HepG2 (cell line): ENCODE measurements around the gene SMIM41. TPM values are rescaled to one million over a fixed set of nuclear protein-coding genes. Genes with fewer than 3 reads are reported as not detected.

Experiments used
- ATAC-seq: fragments of 200-7000 bp; cut with Tn5 transposase; 3 replicates; pipeline ENCODE4 v1.9.1; 2020; ENCODE audit warnings: mild to moderate bottlenecking, moderate library complexity
- BruUV-seq: library from RNA; stranded (reverse); fragments of 400-500 nt; replicated peaks from 2 replicates; lab custom pipeline; 2021; lab: Mats Ljungman, UMichigan
- CTCF ChIA-PET: fragments of 300-600 bp; formaldehyde crosslinking; extraction: SDS; loops from one replicate; lab custom pipeline; 2021; ENCODE audit warnings: low total read pairs, inconsistent platforms, low intra/inter-chr PET ratio; lab: Yijun Ruan, JAX
- POLR2A ChIA-PET: fragments of 350-600 bp; sonication (Branson Sonifier 250); formaldehyde crosslinking; loops from one replicate; lab custom pipeline; 2020; ENCODE audit warnings: antibody characterized with exemption, inconsistent platforms; lab: Yijun Ruan, JAX
- DNase-seq: peaks from one replicate; pipeline ENCODE4 v3.0.0-alpha.2; 2015; ENCODE audit warnings: low spot score
- FAIRE-seq: peaks from 3 replicates; lab custom pipeline; 2011; peaks lifted over from hg19 to GRCh38; lab: Jason Lieb, UNC
- H2AFZ ChIP-seq: one replicate; pipeline ENCODE4 v1.6.1; 2011; ENCODE audit warnings: low read length, inconsistent platforms
- H3K27ac ChIP-seq: fragments of 300-600 bp; 3 replicates; pipeline ENCODE4 v1.8.0; 2011; ENCODE audit warnings: mixed run types, mild to moderate bottlenecking, mixed read lengths, low read length, inconsistent platforms; ENCODE audit not compliant: insufficient read depth; ENCODE audit errors: extremely low read length
- H3K27me3 ChIP-seq, 2 experiments: fragments of 200-600 bp in 1 of 2; 2 replicates in 1 of 2; 3 replicates in 1 of 2; pipeline versions ENCODE4 v1.6.0 to v1.8.0; 2011; ENCODE audit warnings: low read length in 2 of 2, mild to moderate bottlenecking in 2 of 2, moderate library complexity in 2 of 2, inconsistent platforms in 1 of 2; ENCODE audit not compliant: insufficient read depth in 2 of 2, control insufficient read depth in 1 of 2
- H3K36me3 ChIP-seq, 2 experiments: fragments of 200-600 bp in 1 of 2; replicated peaks in 1 of 2; 2 replicates in 1 of 2; 3 replicates in 1 of 2; pipeline versions ENCODE4 v1.5.1 to v1.8.0; 2011; ENCODE audit warnings: low read length in 2 of 2, inconsistent platforms in 1 of 2; ENCODE audit not compliant: insufficient read depth in 2 of 2, control insufficient read depth in 1 of 2
- H3K4me1 ChIP-seq: 2 replicates; pipeline ENCODE4 v1.5.1; 2012; ENCODE audit warnings: low read length, inconsistent platforms; ENCODE audit not compliant: insufficient read depth
- H3K4me2 ChIP-seq: 2 replicates; pipeline ENCODE4 v1.6.0; 2011; ENCODE audit warnings: low read depth, low read length, inconsistent platforms
- H3K4me3 ChIP-seq, 3 experiments: fragments of 200-600 bp in 1 of 3; sonication (generic), shearing (Covaris generic) in 1 of 3; replicated peaks in 1 of 3; 2 replicates each; pipeline ENCODE4 v1.5.1; 2011 to 2016; ENCODE audit warnings: low read length in 3 of 3, inconsistent platforms in 2 of 3, low read depth in 2 of 3, mild to moderate bottlenecking in 2 of 3, control low read depth in 1 of 3, mixed read lengths in 1 of 3; ENCODE audit not compliant: insufficient read depth in 1 of 3
- H3K79me2 ChIP-seq: one replicate; pipeline ENCODE4 v1.6.1; 2011; ENCODE audit warnings: low read length, inconsistent platforms; ENCODE audit not compliant: insufficient read depth
- H3K9ac ChIP-seq: 2 replicates; pipeline ENCODE4 v1.6.0; 2011; ENCODE audit warnings: mild to moderate bottlenecking, low read depth, low read length, inconsistent platforms; ENCODE audit not compliant: insufficient read depth
- H3K9me3 ChIP-seq: 2 replicates; pipeline ENCODE4 v1.5.1; 2012; ENCODE audit warnings: mild to moderate bottlenecking, low read length
- H4K20me1 ChIP-seq: 2 replicates; pipeline ENCODE4 v1.6.0; 2011; ENCODE audit warnings: inconsistent platforms, mild to moderate bottlenecking, low read length, moderate library complexity; ENCODE audit not compliant: insufficient read depth
- HMGA1 ChIP-seq: sonication (generic); formaldehyde crosslinking; conservative IDR thresholded peaks from 2 replicates; pipeline ENCODE4 v1.4.0; 2020; ENCODE audit warnings: missing genetic modification reagents
- NR2F2 ChIP-seq: IDR thresholded peaks from 2 replicates; pipeline ENCODE4 v1.6.1; 2012; ENCODE audit warnings: low read depth, inconsistent platforms, borderline replicate concordance
- PAXIP1 ChIP-seq: sonication (generic); formaldehyde crosslinking; conservative IDR thresholded peaks from 2 replicates; pipeline ENCODE4 v1.4.0; 2020; ENCODE audit warnings: mild to moderate bottlenecking, missing genetic modification reagents, moderate library complexity
- SNRNP70 ChIP-seq: fragments of 200-400 bp; formaldehyde crosslinking; IDR thresholded peaks from 2 replicates; pipeline ENCODE4 v1.6.1; 2017; ENCODE audit warnings: mild to moderate bottlenecking, low read depth, low read length, moderate library complexity
- ZNF296 ChIP-seq: sonication (generic); formaldehyde crosslinking; conservative IDR thresholded peaks from 2 replicates; pipeline ENCODE4 v1.5.0; 2020; ENCODE audit warnings: mild to moderate bottlenecking, missing genetic modification reagents
- ZNF407 ChIP-seq: sonication (generic); formaldehyde crosslinking; IDR thresholded peaks from one replicate; pipeline ENCODE4 v1.5.1; 2020; ENCODE audit warnings: mild to moderate bottlenecking, missing genetic modification reagents; ENCODE audit errors: not compliant biosample characterization
- WGBS: methylation state at CpG from one replicate; pipeline ENCODE4 v1.1.6; 2017; ENCODE audit warnings: low lambda C conversion rate; 5-methylcytosine and 5-hydroxymethylcytosine counted together
- in situ Hi-C: cut with HindIII; loops from 2 replicates; pipeline ENCODE4 v1.10.0; 2017; ENCODE audit warnings: low pct_unique_long_range_greater_than_20kb; ENCODE audit not compliant: extremely low pct_ligation_motif_present
- intact Hi-C: fragments of 100-400 bp; cut with micrococcal nuclease; formaldehyde crosslinking; loops from one replicate; pipeline ENCODE4 v1.10.0; 2022; ENCODE audit not compliant: unreplicated experiment
- polyA plus RNA-seq, 8 experiments: library from polyadenylated mRNA; depleted of rRNA in 3 of 8; stranded (reverse) in 7 of 8; unstranded in 1 of 8; fragments of >200 nt; fragmentation: Illumina TruSeq in 4 of 8; extraction: Trizol in 4 of 8; gene quantifications; 2 replicates each; pipeline versions ENCODE4 v1.2.1 to v1.2.3, GENCODE V29; 2011 to 2016; ENCODE audit warnings: low read depth in 4 of 8, missing spikeins in 1 of 8, mixed read lengths in 1 of 8; ENCODE audit not compliant: insufficient read depth in 1 of 8
- total RNA-seq, 5 experiments: library from RNA; depleted of rRNA; stranded (reverse); fragments of >200 nt; fragmentation: Illumina TruSeq; extraction: Trizol; gene quantifications; 2 replicates each; pipeline ENCODE4 v1.2.3, GENCODE V29; 2016; ENCODE audit warnings: low read depth in 1 of 5
- TF ChIP-seq, protein P1 (sequence below): sonication (generic); formaldehyde crosslinking; IDR thresholded peaks from 2 replicates; pipeline ENCODE4 v1.4.0; 2020; ENCODE audit warnings: missing genetic modification reagents, mild to moderate bottlenecking, borderline replicate concordance

SMIM41 gene
- total and polyA plus RNA-seq, 2 of the 13 experiments (the other 11 are each of a cell fraction or from before 2014, with no cell fraction given): not detected

DNA sequence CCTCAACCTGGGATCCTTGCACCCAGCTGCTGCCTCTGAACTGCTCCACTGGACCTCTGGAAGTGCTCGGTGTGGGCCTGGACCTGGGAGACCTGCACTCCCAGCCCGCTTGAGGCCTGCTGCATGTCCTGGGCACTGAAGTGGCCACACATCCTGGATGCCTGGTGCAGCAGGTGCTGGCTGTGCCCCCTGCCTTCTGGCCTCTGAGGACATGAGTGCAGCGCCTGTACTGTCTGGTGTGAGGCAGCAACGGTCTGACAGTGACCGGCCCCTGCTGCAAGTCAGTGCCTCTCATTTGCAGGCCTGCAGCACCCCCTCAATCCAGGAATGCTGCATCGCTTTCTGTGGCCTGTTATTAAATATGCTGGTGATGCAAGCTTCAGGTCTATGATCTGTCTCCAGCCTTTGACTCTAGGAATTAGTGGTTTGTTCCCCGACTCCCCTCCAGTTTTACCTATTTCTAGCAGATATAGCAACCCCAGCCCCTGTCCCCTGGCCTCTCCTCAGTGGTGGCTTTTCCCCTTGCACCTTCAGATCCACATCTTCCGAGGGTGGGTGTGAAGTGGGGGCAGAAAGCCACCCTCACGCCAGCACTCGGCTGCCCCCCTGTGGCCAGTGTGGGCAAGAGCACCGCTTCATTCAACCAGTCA, 3.6 kb downstream of the SMIM41 start:
- peak overlapping the region; percentile 3 to 71 (median 13); a peak in 2 of 6 replicates for H3K4me3 ChIP-seq
- DNase-seq: peak; percentile 40
- H3K27ac ChIP-seq: peak overlapping the region; percentile 46
- peak overlapping the region; percentile 81 for H3K4me2 ChIP-seq
- no peaks in the 10 kb centered on the region for H4K20me1 ChIP-seq
- in situ Hi-C loops: loop anchor here (5.0 kb wide), 1 partner anchor 56 kb away; no protein-coding TSS in a partner anchor
- 0% methylated on average over 6 of the region's 11 CpGs for WGBS
- POLR2A ChIA-PET: interaction anchor here (1.0 to 2.4 kb wide), 5 partner anchors 14 to 73 kb away, joined by 3 to 11 read pairs (median 4); partner anchors contain the start of gene ATG101
- FAIRE-seq: peak; percentile 44
- peak; percentile 65 for ATAC-seq
- peaks cover 3 to 8% of the 10 kb centered on the region in 2 experiments; a peak in 2 of 5 replicates for H3K36me3 ChIP-seq
- no peaks in the 10 kb centered on the region for H3K9me3 ChIP-seq
- intact Hi-C loops: loop anchor here (1.0 to 5.0 kb wide), 2 partner anchors 34 to 58 kb away; no protein-coding TSS in a partner anchor
- peak overlapping the region; percentile 54; the same call in 1 of the 2 replicates for H3K9ac ChIP-seq
- H3K4me1 ChIP-seq: peaks cover 49% of the 10 kb centered on the region
- H2AFZ ChIP-seq: no peak overlapping the region
- H3K79me2 ChIP-seq: no peaks in the 10 kb centered on the region
- H3K27me3 ChIP-seq: peaks cover 11 to 36% of the 10 kb centered on the region in 2 experiments
- CTCF ChIA-PET: interaction anchor here (0.9 to 3.1 kb wide), 4 partner anchors 39 to 79 kb away, joined by 3 to 79 read pairs (median 4); no protein-coding TSS in a partner anchor
- BruUV-seq: no TSS peak
- TF ChIP-seq NR2F2: no peak
- no peak for TF ChIP-seq ZNF296 (CRISPR knock-in tag)
- TF ChIP-seq ZNF407: no peak
- TF ChIP-seq PAXIP1 (CRISPR knock-in tag): peak; percentile 38; the same call in 1 of the 2 replicates
- TF ChIP-seq, protein P1, sequence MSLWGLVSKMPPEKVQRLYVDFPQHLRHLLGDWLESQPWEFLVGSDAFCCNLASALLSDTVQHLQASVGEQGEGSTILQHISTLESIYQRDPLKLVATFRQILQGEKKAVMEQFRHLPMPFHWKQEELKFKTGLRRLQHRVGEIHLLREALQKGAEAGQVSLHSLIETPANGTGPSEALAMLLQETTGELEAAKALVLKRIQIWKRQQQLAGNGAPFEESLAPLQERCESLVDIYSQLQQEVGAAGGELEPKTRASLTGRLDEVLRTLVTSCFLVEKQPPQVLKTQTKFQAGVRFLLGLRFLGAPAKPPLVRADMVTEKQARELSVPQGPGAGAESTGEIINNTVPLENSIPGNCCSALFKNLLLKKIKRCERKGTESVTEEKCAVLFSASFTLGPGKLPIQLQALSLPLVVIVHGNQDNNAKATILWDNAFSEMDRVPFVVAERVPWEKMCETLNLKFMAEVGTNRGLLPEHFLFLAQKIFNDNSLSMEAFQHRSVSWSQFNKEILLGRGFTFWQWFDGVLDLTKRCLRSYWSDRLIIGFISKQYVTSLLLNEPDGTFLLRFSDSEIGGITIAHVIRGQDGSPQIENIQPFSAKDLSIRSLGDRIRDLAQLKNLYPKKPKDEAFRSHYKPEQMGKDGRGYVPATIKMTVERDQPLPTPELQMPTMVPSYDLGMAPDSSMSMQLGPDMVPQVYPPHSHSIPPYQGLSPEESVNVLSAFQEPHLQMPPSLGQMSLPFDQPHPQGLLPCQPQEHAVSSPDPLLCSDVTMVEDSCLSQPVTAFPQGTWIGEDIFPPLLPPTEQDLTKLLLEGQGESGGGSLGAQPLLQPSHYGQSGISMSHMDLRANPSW (CRISPR knock-in tag): no peak
- TF ChIP-seq HMGA1 (CRISPR knock-in tag): no peak
- TF ChIP-seq SNRNP70: no peak
